ENCODE results near the gene STAP2.
"Not testable (repeated sequence)": the region's sequence is repeated elsewhere in the genome, so short reads cannot be mapped to it uniquely, and the experiment has no call there.

The STAP2 gene

DNA sequence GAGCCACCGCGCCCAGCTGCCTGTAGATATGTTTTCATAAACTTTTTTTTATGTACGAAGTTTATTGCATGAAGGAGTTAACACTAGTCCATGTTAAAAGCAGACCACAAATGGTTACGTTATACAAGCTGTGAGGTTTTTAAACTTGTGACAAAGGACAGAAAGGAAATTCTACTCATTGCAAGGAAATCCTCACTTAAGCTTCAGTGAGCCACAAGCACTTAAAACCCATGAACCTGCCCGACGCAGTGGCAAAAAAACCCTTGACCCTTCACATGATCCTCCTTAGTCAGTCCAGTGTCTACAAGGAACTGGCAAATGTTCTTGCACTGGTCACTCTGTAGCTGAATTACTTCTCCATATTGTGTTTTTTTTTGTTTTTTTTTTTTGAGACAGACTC, 8.9 kb upstream of the STAP2 start:
- Histone ChIP-seq H3K36me3 (ENCODE audit: control insufficient read depth, insufficient read depth, low read length) (peaks cover 7% of the 10 kb centered on the region), H3K4me3 (ENCODE audit: low read depth, low read length) (no peak overlapping the region), H3K9me3 (ENCODE audit: control insufficient read depth, insufficient read depth, low read length) (no peaks in the 10 kb centered on the region), H3K4me1 (ENCODE audit: control insufficient read depth, insufficient read depth, low read length) (peaks cover 3% of the 10 kb centered on the region), H3K27me3 (ENCODE audit: control insufficient read depth, insufficient read depth, low read length) (no peaks in the 10 kb centered on the region), H3K9ac (ENCODE audit: low read depth, low read length) (no peak overlapping the region)

DNA sequence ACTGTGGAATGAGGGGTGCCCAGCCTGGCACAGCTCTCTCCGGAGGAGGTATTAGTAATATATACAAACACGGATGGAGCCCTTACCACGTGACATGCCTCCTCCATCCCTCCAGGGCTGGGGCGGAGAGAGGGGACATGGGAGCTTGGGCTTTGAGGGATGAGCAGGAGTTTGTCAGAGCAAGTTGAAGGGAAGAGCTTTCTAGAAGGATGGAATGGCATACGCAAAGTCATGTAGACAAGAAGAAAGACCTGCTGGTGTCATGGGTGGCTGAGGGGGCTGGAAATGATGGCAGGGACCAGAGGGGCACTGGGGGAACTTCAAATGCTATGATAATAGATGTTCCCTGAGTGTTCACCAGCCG, 7.4 kb upstream of the STAP2 start:
- no peak overlapping the region for H3K9ac ChIP-seq (ENCODE audit: low read depth, low read length)
- H3K9me3 ChIP-seq (ENCODE audit: control insufficient read depth, insufficient read depth, low read length) = no peaks in the 10 kb centered on the region
- peaks cover 7% of the 10 kb centered on the region for H3K36me3 ChIP-seq (ENCODE audit: control insufficient read depth, insufficient read depth, low read length)
- H3K4me1 ChIP-seq (ENCODE audit: control insufficient read depth, insufficient read depth, low read length) = peaks cover 6% of the 10 kb centered on the region
- no peaks in the 10 kb centered on the region for H3K27me3 ChIP-seq (ENCODE audit: control insufficient read depth, insufficient read depth, low read length)
- H3K4me3 ChIP-seq (ENCODE audit: low read depth, low read length) = no peak overlapping the region

DNA sequence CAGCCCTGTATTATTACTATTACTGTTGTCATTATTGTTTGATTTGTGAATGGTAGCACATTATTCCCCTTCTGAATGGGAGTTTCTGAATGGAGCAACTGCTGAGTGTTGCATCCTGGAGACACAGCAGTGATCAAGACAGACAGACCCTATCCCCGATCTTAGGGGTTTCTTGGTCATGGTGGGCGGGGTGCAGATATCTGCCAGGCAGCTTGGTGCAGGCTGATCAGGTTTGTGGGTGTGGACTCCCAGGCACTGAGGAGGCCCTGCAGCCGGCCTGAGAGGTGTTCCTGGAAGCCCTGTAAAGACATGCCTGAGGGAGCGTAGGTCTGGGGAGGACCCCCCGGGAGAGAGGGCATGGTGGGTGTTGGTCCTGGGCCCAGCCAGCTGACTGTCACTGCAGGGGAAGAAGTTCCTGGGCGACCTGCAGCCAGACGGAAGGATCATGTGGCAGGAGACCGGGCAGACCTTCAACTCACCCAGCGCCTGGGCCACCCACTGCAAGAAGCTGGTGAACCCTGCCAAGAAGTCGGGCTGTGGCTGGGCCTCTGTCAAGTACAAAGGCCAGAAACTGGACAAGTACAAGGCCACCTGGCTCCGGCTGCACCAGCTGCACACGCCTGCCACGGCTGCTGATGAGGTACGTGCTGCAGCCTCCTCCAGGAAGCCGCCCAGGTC, 6.9 kb upstream of the STAP2 start:
- Histone ChIP-seq H3K27me3 (ENCODE audit: control insufficient read depth, insufficient read depth, low read length) (no peaks in the 10 kb centered on the region), H3K36me3 (ENCODE audit: control insufficient read depth, insufficient read depth, low read length) (peaks cover 7% of the 10 kb centered on the region), H3K9ac (ENCODE audit: low read depth, low read length) (no peak overlapping the region), H3K9me3 (ENCODE audit: control insufficient read depth, insufficient read depth, low read length) (no peaks in the 10 kb centered on the region), H3K4me1 (ENCODE audit: control insufficient read depth, insufficient read depth, low read length) (peaks cover 6% of the 10 kb centered on the region), H3K4me3 (ENCODE audit: low read depth, low read length) (no peak overlapping the region)

DNA sequence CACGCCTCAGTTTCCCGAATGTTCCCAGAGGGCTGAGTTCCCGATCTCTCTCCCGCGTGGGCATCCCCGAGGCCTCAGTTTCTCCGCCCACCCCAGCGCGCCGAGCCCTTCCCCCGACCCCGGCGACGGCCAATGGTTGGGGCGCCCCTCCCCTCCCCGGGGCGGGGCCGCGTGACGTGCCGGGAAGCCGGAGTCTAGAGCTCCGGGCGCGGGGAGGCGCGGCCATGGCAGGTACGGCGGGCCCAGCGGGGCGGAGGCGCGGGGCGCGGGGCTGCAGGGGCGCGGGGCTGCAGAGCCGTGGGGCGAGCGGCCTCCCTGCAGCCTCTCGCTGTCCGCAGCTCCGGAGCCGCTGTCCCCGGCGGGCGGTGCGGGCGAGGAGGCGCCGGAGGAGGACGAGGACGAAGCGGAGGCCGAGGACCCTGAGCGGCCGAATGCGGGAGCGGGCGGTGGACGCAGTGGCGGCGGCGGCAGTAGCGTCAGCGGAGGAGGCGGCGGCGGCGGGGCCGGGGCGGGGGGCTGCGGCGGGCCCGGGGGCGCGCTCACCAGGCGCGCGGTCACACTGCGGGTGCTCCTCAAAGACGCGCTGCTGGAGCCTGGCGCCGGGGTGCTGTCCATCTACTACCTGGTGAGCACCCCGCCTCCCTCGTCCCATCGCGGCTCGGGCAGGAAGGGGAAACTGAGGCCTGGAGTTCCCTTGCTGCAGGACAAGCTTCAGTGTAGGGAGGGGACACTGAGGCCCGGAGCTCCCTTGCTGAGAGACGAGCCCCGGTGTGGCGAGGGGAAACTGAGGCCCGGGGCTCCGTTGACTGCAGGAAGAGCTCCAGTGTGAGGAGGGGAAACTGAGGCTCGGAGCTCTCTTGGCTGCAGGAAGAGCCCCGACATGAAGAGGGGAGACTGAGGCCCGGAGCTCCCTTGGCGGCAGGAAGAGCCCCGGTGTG, 5.0 kb upstream of the STAP2 start, which contains the start of gene MPND:
Gene MPND (plus strand): TSS at position 193 of the 938 bp plus-strand sequence. CDS start 32 bp downstream, at position 225.
- Histone ChIP-seq H3K36me3 (ENCODE audit: control insufficient read depth, insufficient read depth, low read length) (peaks cover 7% of the 10 kb centered on the region), H3K27me3 (ENCODE audit: control insufficient read depth, insufficient read depth, low read length) (no peaks in the 10 kb centered on the region), H3K9ac (ENCODE audit: low read depth, low read length) (peak within 1 kb of the TSS; percentile 92), H3K4me3 (ENCODE audit: low read depth, low read length) (peak within 1 kb of the TSS; percentile 84), H3K9me3 (ENCODE audit: control insufficient read depth, insufficient read depth, low read length) (no peaks in the 10 kb centered on the region), H3K4me1 (ENCODE audit: control insufficient read depth, insufficient read depth, low read length) (peaks cover 6% of the 10 kb centered on the region)

DNA sequence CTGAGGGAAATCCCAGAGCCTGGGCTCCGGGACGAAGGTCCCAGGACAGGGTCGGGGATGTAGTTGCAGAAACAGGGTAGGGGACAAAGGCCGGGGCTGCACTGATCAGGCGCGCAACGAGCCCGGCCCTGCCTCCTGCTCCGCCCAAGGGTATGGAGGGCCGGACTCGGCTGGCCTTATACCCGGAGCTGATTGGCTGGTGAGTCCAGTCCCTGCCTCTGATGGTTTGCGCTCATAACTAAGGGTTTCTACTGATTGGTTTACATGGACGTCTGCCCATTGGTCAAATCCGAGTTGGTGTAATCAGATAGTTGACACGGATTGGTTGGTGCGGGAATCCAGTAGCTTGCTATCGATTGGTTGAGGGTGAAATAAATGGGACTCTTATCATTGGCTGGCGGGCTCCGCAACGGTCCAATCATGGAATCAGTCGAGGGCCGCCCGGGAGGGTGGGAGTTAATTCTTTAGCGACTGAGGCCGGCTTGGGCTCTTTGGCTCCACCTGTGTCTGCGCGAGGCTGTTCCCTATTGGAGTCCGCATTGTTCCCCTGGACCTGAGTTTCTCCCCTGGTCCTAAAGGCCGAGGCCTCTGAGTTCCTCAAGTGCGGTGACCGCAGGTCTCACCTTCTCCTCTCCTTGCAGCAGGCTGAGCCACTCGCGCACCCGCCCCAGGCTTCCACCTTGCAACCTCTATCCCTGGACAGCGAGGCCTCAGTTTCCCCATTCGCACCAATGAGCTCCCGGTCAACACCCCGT, 4.2 kb upstream of the STAP2 start:
- no peaks in the 10 kb centered on the region for H3K27me3 ChIP-seq (ENCODE audit: control insufficient read depth, insufficient read depth, low read length)
- peak overlapping the region; percentile 84 for H3K4me3 ChIP-seq (ENCODE audit: low read depth, low read length)
- H3K4me1 ChIP-seq (ENCODE audit: control insufficient read depth, insufficient read depth, low read length) = peaks cover 7% of the 10 kb centered on the region
- peak overlapping the region; percentile 92 for H3K9ac ChIP-seq (ENCODE audit: low read depth, low read length)
- H3K9me3 ChIP-seq (ENCODE audit: control insufficient read depth, insufficient read depth, low read length) = no peaks in the 10 kb centered on the region
- H3K36me3 ChIP-seq (ENCODE audit: control insufficient read depth, insufficient read depth, low read length) = peaks cover 7% of the 10 kb centered on the region

DNA sequence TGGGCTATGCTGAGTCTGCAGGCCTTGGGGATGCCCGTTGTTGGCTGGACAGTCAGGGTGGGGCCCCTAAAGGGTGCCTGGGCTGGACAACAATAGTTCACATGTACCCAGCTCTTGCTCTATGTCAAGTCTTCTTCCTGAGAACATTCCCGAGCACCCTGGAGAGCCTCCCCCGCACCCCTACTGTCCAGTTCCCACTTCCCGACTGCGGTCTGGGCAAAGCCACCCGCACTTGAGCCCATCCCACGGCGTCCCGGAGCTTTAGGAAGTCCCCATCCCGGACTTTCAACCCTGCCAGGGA, 3.6 kb upstream of the STAP2 start:
- Histone ChIP-seq H3K36me3 (ENCODE audit: control insufficient read depth, insufficient read depth, low read length) (peaks cover 7% of the 10 kb centered on the region), H3K9ac (ENCODE audit: low read depth, low read length) (peak overlapping the region; percentile 92), H3K27me3 (ENCODE audit: control insufficient read depth, insufficient read depth, low read length) (no peaks in the 10 kb centered on the region), H3K4me3 (ENCODE audit: low read depth, low read length) (peak overlapping the region; percentile 84), H3K4me1 (ENCODE audit: control insufficient read depth, insufficient read depth, low read length) (peaks cover 8% of the 10 kb centered on the region), H3K9me3 (ENCODE audit: control insufficient read depth, insufficient read depth, low read length) (no peaks in the 10 kb centered on the region)

DNA sequence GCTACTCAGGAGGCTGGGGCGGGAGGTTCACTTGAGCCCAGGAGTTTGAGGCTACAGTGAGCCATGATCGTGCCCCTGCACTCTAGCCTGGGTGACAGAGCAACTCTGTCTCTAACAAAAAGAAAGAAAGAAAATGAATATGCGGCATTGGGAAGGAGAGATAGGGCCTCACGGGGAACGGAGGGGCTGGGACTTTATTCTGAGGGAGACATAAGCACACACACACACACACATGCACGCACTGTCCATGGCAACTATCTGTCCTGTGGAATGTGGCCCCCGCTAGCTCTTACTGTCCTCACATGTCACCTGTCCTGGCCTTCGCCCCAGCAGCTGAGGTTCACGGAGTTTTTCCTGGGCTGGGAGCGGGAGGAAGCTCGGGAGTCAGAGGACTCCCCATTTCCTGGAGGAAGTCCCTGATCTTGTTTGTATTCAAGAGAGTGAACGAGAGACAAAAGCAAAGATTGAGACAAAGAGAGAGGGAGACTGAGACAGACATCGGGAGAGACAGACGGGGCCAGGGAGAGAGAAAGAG, 654 bp downstream of the STAP2 start:
- H3K4me3 ChIP-seq (ENCODE audit: low read depth, low read length) = peak overlapping the region; percentile 33
- H3K9ac ChIP-seq (ENCODE audit: low read depth, low read length) = no peak overlapping the region
- H3K9me3 ChIP-seq (ENCODE audit: control insufficient read depth, insufficient read depth, low read length) = no peaks in the 10 kb centered on the region
- peaks cover 5% of the 10 kb centered on the region for H3K4me1 ChIP-seq (ENCODE audit: control insufficient read depth, insufficient read depth, low read length)
- H3K27me3 ChIP-seq (ENCODE audit: control insufficient read depth, insufficient read depth, low read length) = no peaks in the 10 kb centered on the region
- peaks cover 8% of the 10 kb centered on the region for H3K36me3 ChIP-seq (ENCODE audit: control insufficient read depth, insufficient read depth, low read length)

DNA sequence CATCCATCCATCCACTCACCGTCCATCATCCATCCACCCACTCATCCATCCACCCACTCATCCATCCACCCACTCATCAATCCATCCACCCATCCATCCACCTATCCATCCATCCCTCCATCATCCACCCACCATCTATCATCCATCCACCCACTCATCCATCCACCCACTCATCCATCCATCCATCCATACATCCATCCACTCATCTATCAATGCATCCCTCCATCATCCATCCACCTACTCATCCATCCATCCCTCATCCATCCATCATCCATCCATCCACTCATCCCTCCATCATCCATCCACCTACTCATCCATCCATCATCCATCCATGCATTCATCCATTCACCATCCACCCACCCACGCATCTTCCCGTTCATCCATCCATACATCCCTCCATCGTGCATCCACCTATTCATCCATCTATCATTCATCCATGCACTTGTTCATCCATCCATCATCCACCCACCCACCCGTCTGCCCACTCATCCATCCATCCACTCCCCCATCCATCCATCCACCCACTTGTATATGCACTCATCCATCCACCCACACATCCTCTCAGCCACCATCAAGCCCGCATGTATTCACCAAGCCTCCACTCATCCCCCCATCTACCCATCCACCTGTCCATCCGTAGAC, 3.6 kb downstream of the STAP2 start:
- no peaks in the 10 kb centered on the region for H3K9me3 ChIP-seq (ENCODE audit: control insufficient read depth, insufficient read depth, low read length)

DNA sequence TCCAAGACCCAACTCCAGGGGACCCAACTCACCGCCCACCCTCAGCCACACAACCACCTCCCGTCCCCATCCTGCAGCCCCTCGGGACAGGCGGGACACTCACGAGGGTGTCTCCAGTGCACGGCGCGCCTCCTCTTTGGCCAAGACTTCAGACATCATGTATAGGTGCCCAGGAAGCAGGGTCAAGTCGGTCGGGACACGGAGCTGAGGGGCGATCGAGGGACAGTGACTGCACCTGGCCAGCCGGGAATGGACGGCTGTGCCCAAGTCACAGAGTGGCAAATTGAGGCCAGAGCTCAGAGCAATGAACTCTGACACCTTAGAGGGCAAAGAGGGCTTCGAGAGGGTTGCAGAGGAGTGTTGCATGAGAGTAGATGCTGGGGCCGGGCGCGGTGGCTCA, 8.8 kb downstream of the STAP2 start:
- no peaks in the 10 kb centered on the region for H3K9me3 ChIP-seq (ENCODE audit: control insufficient read depth, insufficient read depth, low read length)
- H3K9ac ChIP-seq (ENCODE audit: low read depth, low read length) = no peak overlapping the region
- peak overlapping the region; percentile 77 for H3K4me3 ChIP-seq (ENCODE audit: low read depth, low read length)
- H3K4me1 ChIP-seq (ENCODE audit: control insufficient read depth, insufficient read depth, low read length) = peaks cover 5% of the 10 kb centered on the region
- H3K27me3 ChIP-seq (ENCODE audit: control insufficient read depth, insufficient read depth, low read length) = no peaks in the 10 kb centered on the region
- H3K36me3 ChIP-seq (ENCODE audit: control insufficient read depth, insufficient read depth, low read length) = peaks cover 4% of the 10 kb centered on the region

More for the DNA sequence above, 3.6 kb downstream of the STAP2 start:
- no peak overlapping the region for H3K4me3 ChIP-seq (ENCODE audit: low read depth, low read length)
- no peaks in the 10 kb centered on the region for H3K27me3 ChIP-seq (ENCODE audit: control insufficient read depth, insufficient read depth, low read length)
- peaks cover 2% of the 10 kb centered on the region for H3K4me1 ChIP-seq (ENCODE audit: control insufficient read depth, insufficient read depth, low read length)
- no peak overlapping the region for H3K9ac ChIP-seq (ENCODE audit: low read depth, low read length)
- peaks cover 8% of the 10 kb centered on the region for H3K36me3 ChIP-seq (ENCODE audit: control insufficient read depth, insufficient read depth, low read length)

DNA sequence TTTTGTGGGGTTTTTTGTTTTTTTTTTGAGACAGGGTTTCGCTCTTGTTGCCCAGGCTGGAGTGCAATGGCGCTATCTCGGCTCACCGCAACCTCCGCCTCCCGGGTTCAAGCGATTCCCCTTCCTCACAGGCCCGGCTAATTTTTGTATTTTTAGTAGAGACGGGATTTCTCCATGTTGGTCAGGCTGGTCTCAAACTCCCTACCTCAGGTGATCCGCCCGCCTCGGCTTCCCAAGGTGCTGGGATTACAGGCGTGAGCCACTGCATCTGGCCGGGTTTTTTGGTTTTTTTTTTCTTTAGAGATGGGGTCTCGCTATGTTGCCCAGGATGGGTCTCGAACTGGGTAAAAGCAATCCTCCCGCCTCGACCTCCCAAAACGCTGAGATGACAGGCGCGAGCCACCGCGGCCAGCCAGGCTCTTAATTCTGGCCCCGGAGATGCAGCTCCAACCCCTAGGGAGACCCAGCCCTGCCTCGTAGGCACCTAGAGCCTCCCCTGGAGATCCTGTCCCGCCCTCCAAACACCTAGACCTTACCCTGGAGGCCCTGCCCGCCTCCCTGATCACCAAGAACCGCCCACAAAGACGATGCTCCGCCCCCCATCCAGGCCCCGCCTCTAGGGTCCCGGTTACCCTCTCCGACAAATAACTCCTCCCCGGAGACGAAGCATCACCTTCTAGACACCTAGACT, 9.5 kb downstream of the STAP2 start:
- peak overlapping the region; percentile 77 for H3K4me3 ChIP-seq (ENCODE audit: low read depth, low read length)
- not testable (repeated sequence) for H3K4me1 ChIP-seq (ENCODE audit: control insufficient read depth, insufficient read depth, low read length); H3K9me3 ChIP-seq (ENCODE audit: control insufficient read depth, insufficient read depth, low read length); H3K9ac ChIP-seq (ENCODE audit: low read depth, low read length); H3K27me3 ChIP-seq (ENCODE audit: control insufficient read depth, insufficient read depth, low read length); H3K36me3 ChIP-seq (ENCODE audit: control insufficient read depth, insufficient read depth, low read length)
